HEK293 (cell line): Measurements from ENCODE around the gene DNAI1.

Experiments
- BCL11B ChIP-seq: fragments of 450-650 bp; formaldehyde crosslinking; IDR thresholded peaks from 2 replicates; pipeline ENCODE4 v1.5.1; 2016; ENCODE audit warnings: low read depth, missing biosample characterization, missing genetic modification characterization
- FEZF1 ChIP-seq: fragments of 450-650 bp; formaldehyde crosslinking; IDR thresholded peaks from 2 replicates; pipeline ENCODE4 v1.5.1; 2016; ENCODE audit warnings: missing biosample characterization, missing genetic modification characterization
- GLI2 ChIP-seq: fragments of 450-650 bp; formaldehyde crosslinking; IDR thresholded peaks from 2 replicates; pipeline ENCODE4; 2017; ENCODE audit warnings: missing biosample characterization, missing genetic modification characterization, low read depth, borderline replicate concordance
- GLIS2 ChIP-seq: fragments of 450-650 bp; formaldehyde crosslinking; IDR thresholded peaks from 2 replicates; pipeline ENCODE4 v1.5.1; 2016; ENCODE audit warnings: missing biosample characterization, missing genetic modification characterization
- PRDM1 ChIP-seq: fragments of 450-650 bp; formaldehyde crosslinking; IDR thresholded peaks from 2 replicates; pipeline ENCODE4; 2016; ENCODE audit warnings: missing biosample characterization, missing genetic modification characterization
- SCRT1 ChIP-seq: fragments of 450-650 bp; formaldehyde crosslinking; IDR thresholded peaks from 2 replicates; pipeline ENCODE4 v1.5.1; 2016; ENCODE audit warnings: missing biosample characterization, missing genetic modification characterization, borderline replicate concordance
- ZEB2 ChIP-seq: fragments of 450-650 bp; formaldehyde crosslinking; IDR thresholded peaks from 2 replicates; pipeline ENCODE4 v1.5.1; 2016; ENCODE audit warnings: missing biosample characterization, missing genetic modification characterization
- ZFP3 ChIP-seq: fragments of 450-650 bp; formaldehyde crosslinking; IDR thresholded peaks from 2 replicates; pipeline ENCODE4 v1.5.1; 2016; ENCODE audit warnings: low read depth, missing biosample characterization, missing genetic modification characterization
- ZNF133 ChIP-seq: fragments of 450-650 bp; formaldehyde crosslinking; IDR thresholded peaks from 2 replicates; pipeline ENCODE4 v1.5.1; 2016; ENCODE audit warnings: missing biosample characterization, missing genetic modification characterization
- ZNF155 ChIP-seq: fragments of 450-650 bp; formaldehyde crosslinking; IDR thresholded peaks from 2 replicates; pipeline ENCODE4 v1.5.1; 2016; ENCODE audit warnings: missing biosample characterization, missing genetic modification characterization
- ZNF16 ChIP-seq: fragments of 450-650 bp; formaldehyde crosslinking; IDR thresholded peaks from 2 replicates; pipeline ENCODE4 v1.5.1; 2016; ENCODE audit warnings: low read depth, missing biosample characterization, missing genetic modification characterization
- ZNF175 ChIP-seq: fragments of 450-650 bp; formaldehyde crosslinking; IDR thresholded peaks from 2 replicates; pipeline ENCODE4 v1.5.1; 2016; ENCODE audit warnings: missing biosample characterization, missing genetic modification characterization
- ZNF223 ChIP-seq: fragments of 450-650 bp; formaldehyde crosslinking; IDR thresholded peaks from 2 replicates; pipeline ENCODE4 v1.5.1; 2016; ENCODE audit warnings: missing biosample characterization, missing genetic modification characterization
- ZNF23 ChIP-seq: fragments of 450-650 bp; formaldehyde crosslinking; IDR thresholded peaks from 2 replicates; pipeline ENCODE4 v1.5.1; 2016; ENCODE audit warnings: missing biosample characterization, missing genetic modification characterization, borderline replicate concordance
- ZNF311 ChIP-seq: fragments of 450-650 bp; formaldehyde crosslinking; IDR thresholded peaks from 2 replicates; pipeline ENCODE4 v1.5.1; 2017; ENCODE audit warnings: missing biosample characterization, missing genetic modification characterization, borderline replicate concordance
- ZNF473 ChIP-seq: fragments of 450-650 bp; formaldehyde crosslinking; IDR thresholded peaks from 2 replicates; pipeline ENCODE4 v1.5.1; 2017; ENCODE audit warnings: missing biosample characterization, missing genetic modification characterization
- ZNF510 ChIP-seq: fragments of 450-650 bp; formaldehyde crosslinking; IDR thresholded peaks from 2 replicates; pipeline ENCODE4 v1.5.1; 2018; ENCODE audit warnings: mild to moderate bottlenecking, missing genetic modification characterization, missing biosample characterization; ENCODE audit not compliant: insufficient replicate concordance
- ZNF514 ChIP-seq: fragments of 450-650 bp; formaldehyde crosslinking; IDR thresholded peaks from 2 replicates; pipeline ENCODE4 v1.5.1; 2016; ENCODE audit warnings: missing biosample characterization, missing genetic modification characterization
- ZNF529 ChIP-seq: fragments of 450-650 bp; formaldehyde crosslinking; IDR thresholded peaks from 2 replicates; pipeline ENCODE4 v1.5.1; 2017; ENCODE audit warnings: missing genetic modification characterization, missing biosample characterization; ENCODE audit not compliant: insufficient replicate concordance
- ZNF654 ChIP-seq: fragments of 450-650 bp; formaldehyde crosslinking; IDR thresholded peaks from 2 replicates; pipeline ENCODE4 v1.5.1; 2016; ENCODE audit warnings: low read depth, missing biosample characterization, missing genetic modification characterization
- ZNF768 ChIP-seq: fragments of 450-650 bp; formaldehyde crosslinking; IDR thresholded peaks from 2 replicates; pipeline ENCODE4 v1.5.1; 2018; ENCODE audit warnings: missing biosample characterization, mild to moderate bottlenecking, missing genetic modification characterization
- TF ChIP-seq, protein P1 (sequence below): fragments of 450-650 bp; IDR thresholded peaks from 2 replicates; pipeline ENCODE4 v1.5.1; 2018; ENCODE audit warnings: missing biosample characterization, mild to moderate bottlenecking, missing genetic modification characterization
- TF ChIP-seq, protein P2 (sequence below): fragments of 450-650 bp; formaldehyde crosslinking; IDR thresholded peaks from 2 replicates; pipeline ENCODE4 v1.5.1; 2016; ENCODE audit warnings: missing biosample characterization, missing genetic modification characterization
- TF ChIP-seq, protein P3 (sequence below): fragments of 450-650 bp; formaldehyde crosslinking; IDR thresholded peaks from 2 replicates; pipeline ENCODE4 v1.5.1; 2016; ENCODE audit warnings: missing biosample characterization, missing genetic modification characterization
- TF ChIP-seq, protein P4 (sequence below): fragments of 450-650 bp; formaldehyde crosslinking; IDR thresholded peaks from 2 replicates; pipeline ENCODE4 v1.5.1; 2016; ENCODE audit warnings: missing biosample characterization, missing genetic modification characterization, borderline replicate concordance
- TF ChIP-seq, protein P5 (sequence below): IDR thresholded peaks from 2 replicates; pipeline ENCODE4 v1.6.1; 2011; ENCODE audit warnings: mild to moderate bottlenecking, low read depth, low read length, borderline replicate concordance

DNAI1 gene

DNA sequence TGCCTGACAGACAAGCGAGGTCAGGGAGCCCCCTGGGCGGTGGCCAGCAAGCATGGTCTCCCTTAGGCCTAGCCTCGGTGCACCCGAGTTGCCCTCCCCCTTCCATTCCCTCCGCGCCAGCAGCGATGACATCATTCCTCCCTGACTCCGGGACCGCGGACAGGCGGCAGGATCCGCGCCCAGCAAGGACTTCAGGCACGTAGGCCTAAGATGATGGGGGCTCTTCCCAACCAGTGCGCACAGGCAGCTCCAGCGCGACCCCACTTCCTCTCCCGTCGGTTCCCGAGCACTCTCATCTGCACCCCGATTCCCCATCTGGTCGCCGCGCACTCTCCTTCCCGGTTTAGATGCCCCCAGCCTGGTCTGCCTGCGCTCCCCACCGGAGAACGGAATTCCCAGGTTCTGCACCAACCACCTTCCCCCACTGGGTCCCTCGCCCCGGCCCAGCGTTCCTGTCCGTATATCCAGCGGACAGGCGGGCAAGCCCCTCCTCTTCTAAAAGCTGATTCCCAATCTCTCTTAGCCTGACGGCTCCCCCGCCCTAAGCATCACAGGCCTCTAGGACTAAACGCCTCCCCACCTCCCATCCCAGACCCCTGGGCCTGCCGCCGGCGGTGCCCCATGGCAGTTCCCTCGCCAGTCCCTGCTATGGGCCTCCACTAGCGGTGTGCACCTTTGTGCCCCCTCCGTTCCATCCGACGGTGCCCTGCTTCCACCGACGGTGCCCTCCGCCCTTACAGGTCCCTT, 1.2 kb upstream of the DNAI1 start (continued):
- TF ChIP-seq ZNF473 (no peak), ZNF510 (tag by site-specific recombination) (no peak), SCRT1 (tag by site-specific recombination) (no peak), GLI2 (tag by site-specific recombination) (no peak), ZNF16 (tag by site-specific recombination) (no peak), BCL11B (tag by site-specific recombination) (no peak), ZNF175 (tag by site-specific recombination) (no peak), ZNF311 (no peak), FEZF1 (tag by site-specific recombination) (no peak), ZNF23 (tag by site-specific recombination) (no peak), PRDM1 (no peak), ZNF514 (tag by site-specific recombination) (no peak), ZNF654 (no peak), ZNF133 (tag by site-specific recombination) (no peak; the same call in 1 of the 2 replicates), ZNF529 (tag by site-specific recombination) (no peak), ZEB2 (peak; percentile 90), ZNF155 (tag by site-specific recombination) (no peak), ZNF768 (no peak), ZFP3 (tag by site-specific recombination) (no peak), ZNF223 (tag by site-specific recombination) (no peak), GLIS2 (tag by site-specific recombination) (peak; percentile 68)
- TF ChIP-seq, protein P1, sequence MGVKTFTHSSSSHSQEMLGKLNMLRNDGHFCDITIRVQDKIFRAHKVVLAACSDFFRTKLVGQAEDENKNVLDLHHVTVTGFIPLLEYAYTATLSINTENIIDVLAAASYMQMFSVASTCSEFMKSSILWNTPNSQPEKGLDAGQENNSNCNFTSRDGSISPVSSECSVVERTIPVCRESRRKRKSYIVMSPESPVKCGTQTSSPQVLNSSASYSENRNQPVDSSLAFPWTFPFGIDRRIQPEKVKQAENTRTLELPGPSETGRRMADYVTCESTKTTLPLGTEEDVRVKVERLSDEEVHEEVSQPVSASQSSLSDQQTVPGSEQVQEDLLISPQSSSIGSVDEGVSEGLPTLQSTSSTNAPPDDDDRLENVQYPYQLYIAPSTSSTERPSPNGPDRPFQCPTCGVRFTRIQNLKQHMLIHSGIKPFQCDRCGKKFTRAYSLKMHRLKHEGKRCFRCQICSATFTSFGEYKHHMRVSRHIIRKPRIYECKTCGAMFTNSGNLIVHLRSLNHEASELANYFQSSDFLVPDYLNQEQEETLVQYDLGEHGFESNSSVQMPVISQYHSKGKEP (tag by site-specific recombination) = no peak
- TF ChIP-seq, protein P2, sequence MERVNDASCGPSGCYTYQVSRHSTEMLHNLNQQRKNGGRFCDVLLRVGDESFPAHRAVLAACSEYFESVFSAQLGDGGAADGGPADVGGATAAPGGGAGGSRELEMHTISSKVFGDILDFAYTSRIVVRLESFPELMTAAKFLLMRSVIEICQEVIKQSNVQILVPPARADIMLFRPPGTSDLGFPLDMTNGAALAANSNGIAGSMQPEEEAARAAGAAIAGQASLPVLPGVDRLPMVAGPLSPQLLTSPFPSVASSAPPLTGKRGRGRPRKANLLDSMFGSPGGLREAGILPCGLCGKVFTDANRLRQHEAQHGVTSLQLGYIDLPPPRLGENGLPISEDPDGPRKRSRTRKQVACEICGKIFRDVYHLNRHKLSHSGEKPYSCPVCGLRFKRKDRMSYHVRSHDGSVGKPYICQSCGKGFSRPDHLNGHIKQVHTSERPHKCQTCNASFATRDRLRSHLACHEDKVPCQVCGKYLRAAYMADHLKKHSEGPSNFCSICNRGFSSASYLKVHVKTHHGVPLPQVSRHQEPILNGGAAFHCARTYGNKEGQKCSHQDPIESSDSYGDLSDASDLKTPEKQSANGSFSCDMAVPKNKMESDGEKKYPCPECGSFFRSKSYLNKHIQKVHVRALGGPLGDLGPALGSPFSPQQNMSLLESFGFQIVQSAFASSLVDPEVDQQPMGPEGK = peak; percentile 93
- TF ChIP-seq, protein P3, sequence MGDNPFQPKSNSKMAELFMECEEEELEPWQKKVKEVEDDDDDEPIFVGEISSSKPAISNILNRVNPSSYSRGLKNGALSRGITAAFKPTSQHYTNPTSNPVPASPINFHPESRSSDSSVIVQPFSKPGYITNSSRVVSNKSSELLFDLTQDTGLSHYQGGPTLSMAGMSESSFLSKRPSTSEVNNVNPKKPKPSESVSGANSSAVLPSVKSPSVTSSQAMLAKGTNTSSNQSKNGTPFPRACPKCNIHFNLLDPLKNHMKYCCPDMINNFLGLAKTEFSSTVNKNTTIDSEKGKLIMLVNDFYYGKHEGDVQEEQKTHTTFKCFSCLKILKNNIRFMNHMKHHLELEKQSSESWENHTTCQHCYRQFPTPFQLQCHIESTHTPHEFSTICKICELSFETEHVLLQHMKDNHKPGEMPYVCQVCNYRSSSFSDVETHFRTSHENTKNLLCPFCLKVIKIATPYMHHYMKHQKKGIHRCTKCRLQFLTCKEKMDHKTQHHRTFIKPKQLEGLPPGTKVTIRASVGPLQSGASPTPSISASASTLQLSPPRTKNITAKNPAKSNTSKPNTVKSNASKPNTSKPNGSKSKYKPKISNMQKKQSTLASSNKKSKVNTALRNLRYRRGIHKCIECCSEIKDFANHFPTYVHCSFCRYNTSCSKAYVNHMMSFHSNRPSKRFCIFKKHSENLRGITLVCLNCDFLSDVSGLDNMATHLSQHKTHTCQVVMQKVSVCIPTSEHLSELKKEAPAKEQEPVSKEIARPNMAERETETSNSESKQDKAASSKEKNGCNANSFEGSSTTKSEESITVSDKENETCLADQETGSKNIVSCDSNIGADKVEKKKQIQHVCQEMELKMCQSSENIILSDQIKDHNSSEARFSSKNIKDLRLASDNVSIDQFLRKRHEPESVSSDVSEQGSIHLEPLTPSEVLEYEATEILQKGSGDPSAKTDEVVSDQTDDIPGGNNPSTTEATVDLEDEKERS (tag by site-specific recombination) = no peak
- TF ChIP-seq, protein P4, sequence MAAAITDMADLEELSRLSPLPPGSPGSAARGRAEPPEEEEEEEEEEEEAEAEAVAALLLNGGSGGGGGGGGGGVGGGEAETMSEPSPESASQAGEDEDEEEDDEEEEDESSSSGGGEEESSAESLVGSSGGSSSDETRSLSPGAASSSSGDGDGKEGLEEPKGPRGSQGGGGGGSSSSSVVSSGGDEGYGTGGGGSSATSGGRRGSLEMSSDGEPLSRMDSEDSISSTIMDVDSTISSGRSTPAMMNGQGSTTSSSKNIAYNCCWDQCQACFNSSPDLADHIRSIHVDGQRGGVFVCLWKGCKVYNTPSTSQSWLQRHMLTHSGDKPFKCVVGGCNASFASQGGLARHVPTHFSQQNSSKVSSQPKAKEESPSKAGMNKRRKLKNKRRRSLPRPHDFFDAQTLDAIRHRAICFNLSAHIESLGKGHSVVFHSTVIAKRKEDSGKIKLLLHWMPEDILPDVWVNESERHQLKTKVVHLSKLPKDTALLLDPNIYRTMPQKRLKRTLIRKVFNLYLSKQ (tag by site-specific recombination) = no peak
- TF ChIP-seq, protein P5, sequence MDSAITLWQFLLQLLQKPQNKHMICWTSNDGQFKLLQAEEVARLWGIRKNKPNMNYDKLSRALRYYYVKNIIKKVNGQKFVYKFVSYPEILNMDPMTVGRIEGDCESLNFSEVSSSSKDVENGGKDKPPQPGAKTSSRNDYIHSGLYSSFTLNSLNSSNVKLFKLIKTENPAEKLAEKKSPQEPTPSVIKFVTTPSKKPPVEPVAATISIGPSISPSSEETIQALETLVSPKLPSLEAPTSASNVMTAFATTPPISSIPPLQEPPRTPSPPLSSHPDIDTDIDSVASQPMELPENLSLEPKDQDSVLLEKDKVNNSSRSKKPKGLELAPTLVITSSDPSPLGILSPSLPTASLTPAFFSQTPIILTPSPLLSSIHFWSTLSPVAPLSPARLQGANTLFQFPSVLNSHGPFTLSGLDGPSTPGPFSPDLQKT = no peak
